Keratinocyte (primary cell): ENCODE data around the gene LSM4. TPM values are rescaled to one million over a fixed set of nuclear protein-coding genes. Genes with fewer than 3 reads are reported as not detected.

Experiments
- DNase-seq: peaks from one replicate; pipeline ENCODE4 v3.0.0-alpha.2; 2011; ENCODE audit warnings: low read depth, missing footprints, low spot score
- FAIRE-seq: peaks from 2 replicates; lab custom pipeline; 2011; peaks lifted over from hg19 to GRCh38; lab: Jason Lieb, UNC
- H2AFZ ChIP-seq: 2 replicates; pipeline ENCODE4 v1.6.0; 2012; ENCODE audit warnings: low read length, control low read depth, inconsistent platforms; ENCODE audit not compliant: control insufficient read depth
- H3K27ac ChIP-seq: 2 replicates; pipeline ENCODE4 v1.5.1; 2011; ENCODE audit warnings: low read length; ENCODE audit not compliant: control insufficient read depth, insufficient read depth
- H3K27me3 ChIP-seq: 3 replicates; pipeline ENCODE4 v1.6.0; 2011; ENCODE audit warnings: low read length; ENCODE audit not compliant: control insufficient read depth, insufficient read depth; ENCODE audit errors: extremely low read depth
- H3K36me3 ChIP-seq, 2 experiments: 2 replicates in 1 of 2; 3 replicates in 1 of 2; pipeline ENCODE4 v1.5.1; 2011; ENCODE audit warnings: low read length in 2 of 2, mild to moderate bottlenecking in 1 of 2; ENCODE audit not compliant: control insufficient read depth in 2 of 2, insufficient read depth in 2 of 2; ENCODE audit errors: extremely low read depth in 1 of 2
- H3K4me1 ChIP-seq: 3 replicates; pipeline ENCODE4 v1.5.1; 2011; ENCODE audit warnings: low read length; ENCODE audit not compliant: control insufficient read depth, insufficient read depth; ENCODE audit errors: extremely low read depth
- H3K4me2 ChIP-seq: 3 replicates; pipeline ENCODE4 v1.6.0; 2011; ENCODE audit warnings: low read depth, low read length; ENCODE audit not compliant: control insufficient read depth, insufficient read depth; ENCODE audit errors: extremely low read depth
- H3K4me3 ChIP-seq, 3 experiments: fragments of 200-600 bp in 1 of 3; sonication (generic) in 1 of 3; 2 replicates in 2 of 3; 3 replicates in 1 of 3; pipeline ENCODE4 v1.5.1; 2011 to 2016; ENCODE audit warnings: low read length in 3 of 3, mild to moderate bottlenecking in 3 of 3, control low read depth in 2 of 3, inconsistent platforms in 1 of 3, low read depth in 1 of 3, mixed read lengths in 1 of 3, mixed run types in 1 of 3, moderate library complexity in 1 of 3; ENCODE audit not compliant: control insufficient read depth in 2 of 3, insufficient read depth in 2 of 3; ENCODE audit errors: extremely low read depth in 1 of 3
- H3K79me2 ChIP-seq: 2 replicates; pipeline ENCODE4 v1.6.0; 2012; ENCODE audit warnings: low read length; ENCODE audit not compliant: control insufficient read depth, insufficient read depth
- H3K9ac ChIP-seq: 3 replicates; pipeline ENCODE4 v1.6.0; 2011; ENCODE audit warnings: low read length; ENCODE audit not compliant: control insufficient read depth, insufficient read depth; ENCODE audit errors: extremely low read depth
- H3K9me1 ChIP-seq: 3 replicates; pipeline ENCODE4 v1.6.0; 2011; ENCODE audit warnings: low read length; ENCODE audit not compliant: control insufficient read depth, insufficient read depth; ENCODE audit errors: extremely low read depth
- H3K9me3 ChIP-seq: 2 replicates; pipeline ENCODE4 v1.5.1; 2012; ENCODE audit warnings: low read depth, low read length; ENCODE audit not compliant: control insufficient read depth
- H4K20me1 ChIP-seq: 3 replicates; pipeline ENCODE4 v1.6.0; 2011; ENCODE audit warnings: low read length; ENCODE audit not compliant: control insufficient read depth, insufficient read depth; ENCODE audit errors: extremely low read depth
- CTCF ChIP-seq, 3 experiments: IDR thresholded peaks in 1 of 3; conservative IDR thresholded peaks in 1 of 3; optimal IDR thresholded peaks in 1 of 3; 2 replicates in 2 of 3; 3 replicates in 1 of 3; pipeline versions ENCODE3 to v1.5.1; 2011; ENCODE audit warnings: low read length in 3 of 3, mild to moderate bottlenecking in 3 of 3, moderate library complexity in 2 of 3, control low read depth in 1 of 3, inconsistent platforms in 1 of 3; ENCODE audit not compliant: insufficient read depth in 2 of 3; ENCODE audit errors: extremely low read depth in 1 of 3
- EZH2 ChIP-seq: IDR thresholded peaks from one replicate; pipeline ENCODE4 v1.6.1; 2012; ENCODE audit warnings: inconsistent platforms, mild to moderate bottlenecking, low read length, moderate library complexity
- dilution Hi-C: fragments of 300-500 bp; cut with MboI; formaldehyde crosslinking; loops from one replicate; pipeline ENCODE4 v1.7.0; 2020; ENCODE audit warnings: low sequenced_read_pairs; ENCODE audit not compliant: extremely low pct_ligation_motif_present
- polyA plus RNA-seq, 5 experiments: library from polyadenylated mRNA; depleted of rRNA in 3 of 5; stranded (reverse) in 3 of 5; stranded (forward) in 1 of 5; unstranded in 1 of 5; fragments of >200 nt; gene quantifications; 1 replicate in 1 of 5; 2 replicates in 3 of 5; 3 replicates in 1 of 5; pipeline versions ENCODE4 v1.2.1 to v1.2.3, GENCODE V29; 2011 to 2012; ENCODE audit warnings: missing spikeins in 2 of 5, low read depth in 1 of 5, low replicate concordance in 1 of 5

LSM4 gene
- polyA plus RNA-seq, 1 donor (not counting 4 experiments of a cell fraction or from before 2014, with no cell fraction given) = 162 TPM

GRCh38 chr19:18279516-18280246 is 43.2 kb downstream of the LSM4 start:
- no peak for TF ChIP-seq EZH2
- peak; percentile 78 to 90 (median 82) for TF ChIP-seq CTCF (optimal IDR thresholded peaks at IDR 0.05 in 1 of 3, IDR thresholded peaks at IDR 0.05 in 1 of 3, conservative IDR thresholded peaks at IDR 0.05 in 1 of 3; ENCODE audit: extremely low read depth in 1 of 3, insufficient read depth in 2 of 3, low read length in 3 of 3)
- dilution Hi-C loops = no loop called here
- FAIRE-seq = peak; percentile 39

GRCh38 chr19:18279266-18279515 is 43.7 kb downstream of the LSM4 start:
- H3K27me3 ChIP-seq = no peaks in the 10 kb centered on the region
- H4K20me1 ChIP-seq = peaks cover 9% of the 10 kb centered on the region
- peak overlapping the region; percentile 88 for H3K27ac ChIP-seq
- peak overlapping the region; percentile 92 for H3K9ac ChIP-seq
- dilution Hi-C loops = no loop called here
- H3K9me3 ChIP-seq = no peaks in the 10 kb centered on the region
- peaks cover 23% of the 10 kb centered on the region for H3K79me2 ChIP-seq
- peaks cover 1 to 8% of the 10 kb centered on the region in 2 experiments for H3K36me3 ChIP-seq
- peaks cover 36% of the 10 kb centered on the region for H3K4me1 ChIP-seq
- no peak for DNase-seq
- no peak for TF ChIP-seq EZH2
- no peak for FAIRE-seq
- peak overlapping the region; percentile 97 for H3K4me2 ChIP-seq
- no peak overlapping the region for H2AFZ ChIP-seq
- peaks cover 2% of the 10 kb centered on the region for H3K9me1 ChIP-seq
- peak overlapping the region; percentile 69 to 78 (median 76) for H3K4me3 ChIP-seq

More at GRCh38 chr19:18279516-18280246, 43.2 kb downstream of the LSM4 start:
- Histone ChIP-seq H3K4me1 (peaks cover 32% of the 10 kb centered on the region), H3K27me3 (no peaks in the 10 kb centered on the region), H3K4me3 (peak overlapping the region; percentile 69 to 78 (median 76)), H4K20me1 (peaks cover 9% of the 10 kb centered on the region), H3K9ac (peak overlapping the region; percentile 92), H2AFZ (no peak overlapping the region), H3K9me1 (peaks cover 2% of the 10 kb centered on the region), H3K79me2 (peaks cover 23% of the 10 kb centered on the region), H3K36me3 (peaks cover 1 to 8% of the 10 kb centered on the region in 2 experiments), H3K27ac (peak overlapping the region; percentile 88), H3K4me2 (peak overlapping the region; percentile 97), H3K9me3 (no peaks in the 10 kb centered on the region)
- no peak for DNase-seq
